HG02981 (cell line): ENCODE results near the gene BPTF.
A peak's percentile ranks its signal among the peaks of the same experiment; 100 is the strongest.
"Not testable (repeated sequence)": the region's sequence is repeated elsewhere in the genome, so short reads cannot be mapped to it uniquely, and the experiment has no call there.

Experiments
- ATAC-seq: cut with Tn5 transposase; IDR thresholded peaks from one replicate; pipeline ENCODE4 v1.9.1; 2021; ENCODE audit warnings: mild to moderate bottlenecking, moderate library complexity; ENCODE audit not compliant: unreplicated experiment

The BPTF gene, protein sequence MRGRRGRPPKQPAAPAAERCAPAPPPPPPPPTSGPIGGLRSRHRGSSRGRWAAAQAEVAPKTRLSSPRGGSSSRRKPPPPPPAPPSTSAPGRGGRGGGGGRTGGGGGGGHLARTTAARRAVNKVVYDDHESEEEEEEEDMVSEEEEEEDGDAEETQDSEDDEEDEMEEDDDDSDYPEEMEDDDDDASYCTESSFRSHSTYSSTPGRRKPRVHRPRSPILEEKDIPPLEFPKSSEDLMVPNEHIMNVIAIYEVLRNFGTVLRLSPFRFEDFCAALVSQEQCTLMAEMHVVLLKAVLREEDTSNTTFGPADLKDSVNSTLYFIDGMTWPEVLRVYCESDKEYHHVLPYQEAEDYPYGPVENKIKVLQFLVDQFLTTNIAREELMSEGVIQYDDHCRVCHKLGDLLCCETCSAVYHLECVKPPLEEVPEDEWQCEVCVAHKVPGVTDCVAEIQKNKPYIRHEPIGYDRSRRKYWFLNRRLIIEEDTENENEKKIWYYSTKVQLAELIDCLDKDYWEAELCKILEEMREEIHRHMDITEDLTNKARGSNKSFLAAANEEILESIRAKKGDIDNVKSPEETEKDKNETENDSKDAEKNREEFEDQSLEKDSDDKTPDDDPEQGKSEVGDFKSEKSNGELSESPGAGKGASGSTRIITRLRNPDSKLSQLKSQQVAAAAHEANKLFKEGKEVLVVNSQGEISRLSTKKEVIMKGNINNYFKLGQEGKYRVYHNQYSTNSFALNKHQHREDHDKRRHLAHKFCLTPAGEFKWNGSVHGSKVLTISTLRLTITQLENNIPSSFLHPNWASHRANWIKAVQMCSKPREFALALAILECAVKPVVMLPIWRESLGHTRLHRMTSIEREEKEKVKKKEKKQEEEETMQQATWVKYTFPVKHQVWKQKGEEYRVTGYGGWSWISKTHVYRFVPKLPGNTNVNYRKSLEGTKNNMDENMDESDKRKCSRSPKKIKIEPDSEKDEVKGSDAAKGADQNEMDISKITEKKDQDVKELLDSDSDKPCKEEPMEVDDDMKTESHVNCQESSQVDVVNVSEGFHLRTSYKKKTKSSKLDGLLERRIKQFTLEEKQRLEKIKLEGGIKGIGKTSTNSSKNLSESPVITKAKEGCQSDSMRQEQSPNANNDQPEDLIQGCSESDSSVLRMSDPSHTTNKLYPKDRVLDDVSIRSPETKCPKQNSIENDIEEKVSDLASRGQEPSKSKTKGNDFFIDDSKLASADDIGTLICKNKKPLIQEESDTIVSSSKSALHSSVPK (N-terminal part only)

DNA sequence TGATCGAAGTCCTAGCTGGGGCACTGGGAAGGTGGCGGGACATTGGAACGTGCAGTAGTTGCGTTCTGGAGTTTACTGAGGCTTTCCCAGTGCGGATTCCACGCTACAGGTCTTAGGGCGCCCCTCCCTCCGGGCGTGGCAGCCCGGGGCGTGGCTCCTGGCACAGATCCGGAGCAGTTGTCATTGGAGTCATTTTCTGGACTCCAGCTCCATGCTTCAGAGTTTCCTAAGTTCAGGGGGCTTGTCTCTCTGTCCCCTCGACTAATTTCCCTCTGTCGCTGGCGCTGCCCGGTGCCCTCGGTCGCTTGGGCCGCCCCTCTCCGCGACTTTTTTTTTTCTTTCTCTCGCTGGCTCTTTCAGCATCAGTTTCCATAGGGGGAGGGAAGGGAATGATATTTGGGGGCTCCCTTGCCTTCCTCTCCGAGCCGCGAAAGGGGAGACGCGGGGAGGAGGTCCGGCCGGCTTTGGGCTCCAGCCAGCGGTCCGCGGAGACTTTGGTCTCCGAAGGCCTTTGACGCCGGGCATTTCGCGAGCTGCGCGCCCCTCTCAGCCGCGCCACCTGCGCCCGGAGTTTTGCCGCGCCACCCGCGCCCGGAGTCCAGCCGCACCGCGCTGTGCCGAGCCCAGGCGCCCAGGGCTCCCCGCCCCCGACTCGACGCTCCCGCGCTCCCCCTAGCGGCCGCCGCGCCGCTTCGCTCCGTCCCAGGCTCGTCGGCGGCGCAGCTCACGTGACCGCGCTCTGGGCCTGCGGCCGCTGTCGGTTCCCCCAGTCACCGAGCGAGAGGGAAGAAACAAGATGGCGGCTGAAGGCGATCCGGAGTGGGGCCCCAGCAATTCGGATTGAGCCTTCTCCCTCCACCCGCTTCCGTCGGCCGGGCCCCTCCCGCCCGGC lies at the start of gene BPTF:
Gene BPTF (plus strand): TSS at position 769 of the 892 bp plus-strand sequence. CDS start 222 bp downstream, outside the sequence.
- ATAC-seq: peak; percentile 78

DNA sequence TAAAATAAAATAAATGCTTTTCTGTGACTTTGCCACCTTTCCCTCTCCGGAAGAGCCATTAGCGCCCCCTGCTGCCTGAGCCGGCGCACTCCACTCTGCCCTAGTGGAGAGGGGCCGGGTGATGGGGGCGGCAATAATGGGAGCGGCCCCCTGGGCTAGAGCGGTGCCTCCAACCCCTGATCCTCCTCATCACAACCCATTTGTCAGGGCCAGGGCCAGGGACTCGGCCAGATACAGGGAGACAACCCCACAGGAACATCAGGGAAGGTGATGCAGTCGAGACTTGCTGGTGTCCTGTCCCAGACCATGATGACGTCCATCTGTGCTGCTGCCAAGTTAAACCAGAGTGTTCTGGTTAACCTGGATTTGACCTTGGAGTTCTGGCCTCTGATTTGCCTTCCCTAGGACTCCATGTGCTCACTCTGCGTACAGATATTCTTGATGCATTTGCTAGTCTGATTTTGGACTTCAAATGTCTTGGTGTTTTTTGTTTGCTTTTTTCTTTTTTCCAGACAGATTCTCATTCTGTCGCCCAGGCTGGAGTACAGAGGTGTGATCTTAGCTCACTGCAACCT lies 46.1 kb upstream of the BPTF start:
- ATAC-seq: no peak

DNA sequence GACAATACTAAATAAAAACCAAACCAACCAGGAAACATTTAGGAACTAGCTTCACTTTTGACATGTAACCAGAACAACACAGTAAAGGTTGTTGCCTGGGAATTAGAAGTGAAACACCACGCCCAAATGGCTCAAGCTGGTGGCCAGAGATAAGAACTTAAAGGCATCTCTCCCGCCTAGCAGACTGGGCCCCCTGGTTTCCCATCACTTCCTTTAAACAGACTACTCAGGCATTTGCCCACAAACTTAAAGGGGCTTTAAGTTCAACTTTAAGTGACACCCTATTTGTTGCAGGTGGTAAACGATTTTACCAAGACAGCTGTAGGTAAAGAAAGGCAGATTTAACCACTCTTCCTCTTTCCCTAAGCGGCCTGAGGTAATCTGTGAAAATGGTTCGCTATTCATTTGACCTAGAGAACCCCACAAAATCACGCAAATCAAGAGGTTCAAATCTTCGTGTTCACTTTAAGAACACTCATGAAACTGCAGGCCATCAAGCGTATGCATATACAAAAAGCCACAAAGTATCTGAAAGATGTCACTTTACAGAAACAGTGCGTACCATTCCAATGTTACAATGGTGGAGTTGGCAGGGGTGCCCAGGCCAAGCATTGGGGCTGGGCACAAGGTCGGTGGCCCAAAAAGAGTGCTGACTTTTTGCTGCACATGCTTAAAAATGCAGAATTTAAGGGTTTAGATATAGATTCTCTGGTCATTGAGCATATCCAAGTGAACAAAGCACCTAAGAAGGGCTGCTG lies 40.8 kb upstream of the BPTF start:
- no peak for ATAC-seq

DNA sequence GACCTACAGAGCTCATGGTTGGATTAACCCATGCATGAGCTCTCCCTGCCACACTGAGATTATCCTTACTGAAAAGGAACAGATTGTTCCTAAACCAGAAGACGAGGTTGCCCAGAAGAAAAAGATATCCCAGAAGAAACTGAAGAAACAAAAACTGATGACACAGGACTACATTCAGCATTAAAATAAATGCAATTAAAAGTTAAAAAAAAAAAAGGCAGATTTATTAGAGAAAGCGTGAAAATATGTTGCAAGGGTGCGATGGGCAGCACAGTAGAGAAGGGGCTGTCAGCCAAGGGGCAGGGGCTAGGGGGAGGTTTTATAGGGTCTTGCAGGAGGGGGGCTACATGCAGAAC lies 40.2 kb upstream of the BPTF start:
- no peak for ATAC-seq

DNA sequence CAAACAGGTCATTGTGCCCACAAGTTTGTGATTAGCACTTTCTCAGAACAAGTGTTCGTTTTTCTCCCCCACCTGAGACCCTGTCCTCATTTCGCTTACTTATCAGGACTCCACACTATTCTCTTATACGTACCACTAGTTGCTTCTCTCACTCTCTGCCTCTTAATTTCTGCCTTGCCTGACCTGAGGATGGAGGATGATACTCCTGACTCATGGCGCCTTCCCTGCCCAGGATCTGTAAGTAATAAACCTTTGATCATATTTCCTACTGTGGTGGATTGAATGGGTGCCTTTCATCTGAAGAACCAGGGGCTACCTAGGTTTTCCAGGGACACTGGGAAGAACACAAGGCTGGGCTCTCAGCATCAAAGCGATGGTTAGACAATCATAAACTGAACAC lies 39.8 kb upstream of the BPTF start:
- ATAC-seq: no peak

DNA sequence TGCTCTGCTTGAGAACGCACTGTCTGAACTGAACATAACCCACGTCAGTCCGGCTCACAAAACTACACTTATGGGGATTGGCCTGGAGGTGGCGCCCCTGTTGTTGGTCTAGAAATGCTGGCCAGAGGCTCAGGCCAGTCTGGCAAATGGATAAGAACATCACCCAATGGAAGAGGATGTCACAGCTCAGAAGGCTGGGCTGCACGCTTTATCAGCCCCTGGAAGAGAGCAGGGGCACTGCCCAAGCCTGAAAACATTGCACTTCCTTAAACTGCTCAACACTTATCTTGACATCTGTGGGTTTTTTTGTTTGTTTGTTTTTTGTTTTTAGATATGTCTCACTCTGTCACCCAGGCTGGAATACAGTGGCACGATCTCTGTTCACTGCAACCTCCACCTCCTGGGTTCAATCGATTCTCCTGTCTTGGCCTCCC lies 24.8 kb upstream of the BPTF start:
- ATAC-seq: peak; percentile 88

DNA sequence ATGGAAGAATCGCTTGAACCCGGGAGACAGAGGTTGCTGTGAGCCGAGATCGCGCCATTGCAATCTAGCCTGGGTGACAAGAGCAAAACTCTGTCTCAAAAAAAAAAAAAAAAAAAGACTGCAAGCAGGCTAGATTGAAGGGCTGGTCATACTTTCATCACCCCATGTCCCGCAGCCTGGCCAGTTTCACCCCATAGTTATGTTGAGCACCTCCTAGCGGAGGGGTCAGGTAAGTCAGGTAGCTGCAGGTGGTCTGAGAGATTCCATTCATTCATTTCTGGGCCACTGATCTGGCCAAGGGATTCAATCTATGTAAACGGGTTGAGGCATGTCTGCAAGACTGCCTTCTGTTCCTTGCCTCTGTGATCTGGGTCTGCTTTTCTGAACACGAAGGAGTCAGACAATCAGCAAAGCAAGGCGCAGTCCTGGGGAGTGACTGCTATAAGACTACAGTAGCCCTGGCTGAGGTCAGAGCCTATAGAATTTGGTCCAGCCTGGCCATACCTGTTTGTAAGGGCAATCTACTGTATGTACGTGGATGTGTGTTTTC lies 23.6 kb upstream of the BPTF start:
- no peak for ATAC-seq

DNA sequence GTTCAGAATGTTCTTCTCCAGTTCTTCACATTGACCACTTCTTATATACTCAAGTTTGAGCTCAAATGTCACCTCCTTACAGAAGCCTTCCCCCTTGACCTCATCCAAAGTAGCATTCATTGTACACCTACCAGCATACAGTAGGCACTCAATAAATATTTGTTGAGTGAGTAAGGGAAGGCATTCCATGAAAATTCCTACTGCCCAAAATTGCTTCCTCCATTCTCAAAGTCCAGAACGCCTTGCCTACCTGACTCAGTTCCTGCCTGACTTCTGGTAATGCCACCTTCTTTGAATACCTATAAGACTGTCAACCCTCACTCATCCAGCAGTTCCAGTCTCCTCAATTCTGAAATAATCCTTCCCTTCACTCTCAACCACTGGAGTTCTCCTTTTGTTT lies 14.8 kb upstream of the BPTF start:
- ATAC-seq: no peak

DNA sequence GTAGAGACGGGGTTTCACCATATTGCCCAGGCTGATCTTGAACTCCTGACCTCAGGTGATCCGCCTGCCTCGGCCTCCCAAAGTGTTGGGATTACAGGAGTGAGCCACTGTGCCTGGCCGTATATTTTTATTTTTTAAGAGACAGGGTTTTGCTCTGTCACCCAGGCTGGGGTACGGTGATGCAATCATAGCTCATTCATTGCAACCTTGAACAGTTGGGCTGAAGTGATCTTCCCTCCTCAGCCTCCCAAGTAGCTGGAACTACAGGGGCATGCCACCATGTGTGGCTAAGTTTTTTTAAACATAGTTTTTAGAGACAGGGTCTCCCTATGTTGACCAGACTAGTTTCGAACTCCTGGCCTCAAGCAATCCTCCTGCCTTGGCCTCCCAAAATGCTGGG lies 12.9 kb upstream of the BPTF start:
- not testable (repeated sequence) for ATAC-seq

DNA sequence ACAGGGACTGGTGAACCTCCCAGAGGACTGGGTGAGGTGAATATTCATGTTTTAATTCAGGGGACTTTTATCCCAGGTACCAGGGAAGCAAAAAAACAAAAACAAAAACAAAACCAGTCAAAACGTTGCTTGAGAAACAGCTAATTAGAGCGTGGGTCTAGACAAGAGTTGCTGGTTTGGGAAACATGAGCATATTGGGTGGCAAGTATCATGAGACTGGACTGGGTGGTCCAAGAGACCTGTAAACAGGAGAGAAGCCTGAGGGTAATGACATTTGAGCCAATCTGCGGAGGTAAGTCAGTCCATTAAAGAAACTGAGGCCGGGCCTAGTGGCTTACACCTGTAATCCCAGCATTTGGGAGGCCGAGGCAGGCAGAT lies 11.5 kb upstream of the BPTF start:
- no peak for ATAC-seq

DNA sequence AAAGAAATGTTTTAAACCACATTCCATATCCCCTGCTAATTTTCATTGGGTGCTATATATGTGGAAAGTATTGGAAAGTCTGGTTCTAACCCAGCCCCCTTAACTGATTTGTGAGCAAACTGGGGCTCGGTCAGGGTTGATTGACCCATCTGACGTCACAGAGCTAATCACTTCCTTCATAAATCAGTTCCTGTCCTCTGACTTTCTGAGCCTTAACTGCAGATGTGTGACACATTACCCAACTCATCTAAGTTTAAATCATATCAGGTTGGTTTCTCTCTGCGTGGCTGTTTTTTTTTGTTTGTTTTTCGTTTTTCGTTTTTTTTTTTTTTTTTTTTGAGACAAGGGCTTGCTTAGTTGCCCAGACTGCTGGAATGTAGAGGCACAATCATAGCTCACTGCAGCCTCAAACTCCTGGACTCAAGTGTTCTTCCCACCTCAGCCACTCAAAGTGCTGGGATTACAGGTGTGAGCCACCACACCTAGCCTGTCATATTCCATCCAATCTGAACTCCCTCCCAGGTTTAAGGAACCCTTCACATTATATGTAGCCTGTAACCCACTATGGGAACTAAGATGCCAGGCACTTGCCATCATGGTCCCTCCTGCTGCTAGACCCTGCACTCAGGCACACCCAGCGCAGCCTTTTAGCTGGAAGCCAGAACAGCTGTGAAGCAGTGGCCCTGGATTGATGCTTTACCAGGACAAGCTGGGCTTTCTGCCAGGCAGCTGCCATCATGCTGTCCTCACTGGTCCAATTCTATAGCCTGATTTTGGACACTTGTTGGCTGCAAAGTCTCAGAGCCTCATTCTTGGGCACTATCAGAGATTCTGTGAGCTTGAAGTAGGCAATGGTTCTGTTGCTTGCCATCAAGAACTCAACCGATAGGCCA lies 6.9 kb upstream of the BPTF start:
- peak; percentile 63 for ATAC-seq

DNA sequence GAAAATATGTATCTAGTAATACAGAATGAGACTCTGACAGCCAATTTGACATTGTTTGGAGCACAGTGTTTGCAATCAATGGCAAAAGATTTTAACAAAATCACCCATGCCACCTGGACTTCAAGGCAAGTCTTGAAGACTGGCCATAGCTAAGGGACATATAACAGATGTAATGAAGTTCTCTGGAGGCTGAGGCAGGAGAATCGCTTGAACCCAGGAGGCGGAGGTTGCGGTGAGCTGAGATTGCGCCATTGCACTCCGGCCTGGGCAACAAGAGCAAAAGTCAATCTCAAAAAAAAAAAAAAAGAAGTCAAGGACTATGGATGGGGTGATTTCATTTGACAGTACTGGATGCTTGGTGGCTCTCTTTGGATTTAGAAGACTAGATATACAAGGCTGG lies 5.6 kb upstream of the BPTF start:
- ATAC-seq: no peak

DNA sequence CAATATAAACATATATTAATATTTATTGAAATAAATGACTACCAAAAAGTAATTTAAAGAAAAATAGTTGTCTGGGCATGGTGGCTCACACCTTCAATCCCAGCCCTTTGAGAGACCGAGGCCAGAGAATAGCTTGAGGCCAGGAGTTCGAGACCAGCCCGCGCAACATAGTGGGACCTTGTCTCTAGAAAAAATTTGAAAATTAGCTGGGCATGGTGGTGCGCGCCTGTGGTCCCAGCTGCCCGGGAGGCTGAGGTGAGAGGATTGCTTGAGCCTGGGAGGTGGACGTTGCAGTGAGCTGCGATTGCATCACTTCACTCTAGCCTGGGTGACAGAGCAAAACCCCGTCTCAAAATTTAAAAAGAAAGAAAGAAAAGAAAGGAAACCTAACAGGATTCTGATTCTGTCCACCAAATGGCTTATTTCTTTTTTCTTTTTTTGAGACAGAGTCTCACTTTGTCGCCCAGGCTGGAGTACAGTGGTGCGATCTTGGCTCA lies 3.4 kb upstream of the BPTF start:
- no peak for ATAC-seq

DNA sequence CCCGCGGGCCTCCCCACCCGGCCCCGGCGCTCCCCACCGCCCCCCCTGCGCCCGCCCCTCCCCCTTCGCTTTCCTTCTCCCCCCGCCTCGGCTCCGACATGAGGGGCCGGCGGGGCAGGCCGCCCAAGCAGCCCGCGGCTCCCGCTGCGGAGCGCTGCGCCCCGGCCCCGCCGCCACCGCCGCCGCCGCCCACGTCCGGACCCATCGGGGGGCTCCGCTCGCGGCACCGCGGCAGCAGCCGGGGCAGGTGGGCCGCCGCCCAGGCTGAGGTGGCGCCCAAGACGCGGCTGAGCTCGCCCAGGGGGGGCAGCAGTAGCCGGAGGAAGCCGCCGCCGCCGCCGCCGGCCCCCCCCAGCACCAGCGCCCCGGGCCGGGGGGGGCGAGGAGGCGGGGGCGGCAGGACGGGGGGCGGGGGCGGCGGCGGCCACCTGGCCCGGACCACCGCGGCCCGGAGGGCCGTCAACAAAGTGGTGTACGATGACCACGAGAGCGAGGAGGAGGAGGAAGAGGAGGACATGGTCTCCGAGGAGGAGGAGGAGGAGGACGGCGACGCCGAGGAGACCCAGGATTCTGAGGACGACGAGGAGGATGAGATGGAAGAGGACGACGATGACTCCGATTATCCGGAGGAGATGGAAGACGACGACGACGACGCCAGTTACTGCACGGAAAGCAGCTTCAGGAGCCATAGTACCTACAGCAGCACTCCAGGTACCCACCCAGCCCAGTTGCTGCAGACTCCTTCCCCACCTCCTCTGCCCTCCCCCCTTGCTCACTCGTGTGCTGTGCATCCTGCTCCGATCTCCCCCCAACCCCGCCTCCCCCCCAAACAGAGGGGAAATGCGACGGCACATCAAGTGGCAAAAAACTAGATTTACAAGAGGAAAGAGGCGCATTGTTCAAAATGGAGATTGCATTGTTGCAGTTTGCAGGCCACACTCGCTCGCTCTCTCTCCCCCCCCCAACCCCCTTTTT lies 611 bp downstream of the BPTF start:
- peak; percentile 34 for ATAC-seq

DNA sequence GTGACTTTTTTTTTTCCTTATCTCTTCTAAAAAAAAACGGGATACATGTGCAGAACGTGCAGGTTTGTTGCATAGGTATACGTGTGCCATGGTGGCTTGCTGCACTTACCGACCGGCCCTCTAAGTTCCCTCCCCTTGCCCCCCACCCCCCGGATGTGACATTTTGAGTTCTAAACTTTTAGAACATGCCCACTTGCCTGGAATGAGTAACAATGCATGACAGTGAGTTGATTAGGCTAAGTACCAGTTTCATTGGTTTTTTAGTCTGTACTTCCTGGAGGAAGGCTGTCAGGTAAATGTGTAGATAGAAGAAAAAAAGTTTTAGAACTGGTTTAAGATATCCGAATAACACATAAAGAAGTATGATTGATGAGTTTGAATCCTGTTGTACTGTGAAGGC lies 4.0 kb downstream of the BPTF start:
- no peak for ATAC-seq

DNA sequence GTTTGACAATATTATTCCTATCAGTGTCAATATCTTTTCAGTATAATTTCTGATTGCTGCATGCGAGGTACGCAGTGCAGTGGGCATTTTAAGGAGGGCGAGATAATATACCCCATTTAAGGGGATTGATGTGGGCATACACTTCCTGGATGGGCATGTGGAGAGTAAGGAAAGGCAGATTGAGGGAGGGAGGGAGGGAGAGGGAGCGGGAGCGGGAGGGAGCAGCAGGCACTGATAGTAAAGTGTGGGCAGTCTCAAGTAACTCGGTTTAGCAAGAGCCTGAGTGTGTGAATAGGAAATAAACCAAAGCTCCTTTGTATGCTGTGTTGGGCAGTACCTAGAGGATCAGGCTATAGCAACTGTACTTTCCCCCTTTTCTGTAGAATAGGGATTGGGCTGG lies 5.1 kb downstream of the BPTF start:
- ATAC-seq: no peak

DNA sequence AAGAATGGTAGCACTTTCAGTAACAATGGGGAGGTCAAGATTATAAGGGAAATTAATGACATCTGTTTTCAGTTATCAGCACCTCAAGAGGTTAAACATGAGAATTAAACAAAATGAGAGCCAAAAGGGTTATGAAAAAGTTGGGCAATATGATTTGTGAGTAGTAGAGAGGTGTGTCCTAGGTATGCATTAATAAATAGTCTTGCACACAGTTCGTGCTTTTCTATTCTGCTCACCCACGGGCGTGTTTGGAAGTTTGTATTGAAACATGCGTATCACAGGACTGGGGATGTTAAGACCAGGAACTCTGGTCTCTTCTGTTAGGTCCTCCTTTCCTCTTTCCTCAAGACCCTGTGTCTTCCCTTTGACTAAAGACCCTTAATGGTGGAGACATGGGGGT lies 6.0 kb downstream of the BPTF start:
- no peak for ATAC-seq
